HG03460 (cell line): ENCODE results near the gene EPN1.
"Not testable (repeated sequence)": the region's sequence is repeated elsewhere in the genome, so short reads cannot be mapped to it uniquely, and the experiment has no call there.

Source experiments
- ATAC-seq: cut with Tn5 transposase; IDR thresholded peaks from one replicate; pipeline ENCODE4 v1.9.1; 2021; ENCODE audit not compliant: unreplicated experiment

The EPN1 gene

DNA sequence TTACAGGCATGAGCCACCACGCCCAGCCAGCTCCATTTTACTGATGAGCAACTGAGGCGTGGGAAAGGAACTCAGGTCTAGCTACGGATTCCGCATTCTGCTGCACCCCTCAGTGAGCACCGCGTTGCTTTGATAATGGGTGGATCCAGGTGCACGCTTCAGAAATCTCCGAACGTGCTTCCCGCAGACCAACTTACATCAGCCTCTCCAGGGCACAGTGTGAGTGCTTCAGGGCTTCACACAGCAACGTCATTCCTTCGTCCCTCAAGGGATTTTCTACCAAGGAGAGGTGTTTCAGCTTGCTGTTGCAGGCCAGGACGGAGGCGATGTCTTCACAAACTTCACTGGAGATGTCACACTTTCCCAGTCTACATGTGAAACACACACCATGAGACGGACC, 41.5 kb downstream of the EPN1 start:
- ATAC-seq: no peak

- no peak for ATAC-seq
Measured at GRCh38 chr19:55717251-55717650, 42.2 kb downstream of the EPN1 start.

- ATAC-seq: not testable (repeated sequence)
Measured at GRCh38 chr19:55717879-55718711, 43.1 kb downstream of the EPN1 start.

GRCh38 chr19:55720214-55720746, 45.3 kb downstream of the EPN1 start:
- no peak for ATAC-seq

- no peak for ATAC-seq
Measured at GRCh38 chr19:55720801-55721200, 45.8 kb downstream of the EPN1 start.

DNA sequence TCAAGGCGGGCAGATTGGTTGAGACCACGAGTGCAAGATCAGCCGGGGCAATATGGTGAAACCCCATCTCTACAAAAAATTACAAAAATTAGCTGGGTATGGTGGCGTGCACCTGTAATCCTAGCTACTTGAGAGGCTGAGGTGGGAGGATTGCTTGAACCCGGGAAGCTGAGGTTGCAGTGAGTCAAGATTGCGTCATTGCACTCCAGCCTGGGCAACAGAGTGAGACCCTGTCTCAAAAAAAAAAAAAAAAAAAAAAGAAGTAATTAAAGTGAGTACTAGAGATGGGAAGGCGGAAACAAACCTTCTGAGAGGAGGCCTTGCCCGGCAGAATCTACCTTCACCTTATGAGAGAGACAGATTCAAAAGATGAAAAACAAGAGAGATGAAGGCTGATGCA, 48.5 kb downstream of the EPN1 start:
- no peak for ATAC-seq

DNA sequence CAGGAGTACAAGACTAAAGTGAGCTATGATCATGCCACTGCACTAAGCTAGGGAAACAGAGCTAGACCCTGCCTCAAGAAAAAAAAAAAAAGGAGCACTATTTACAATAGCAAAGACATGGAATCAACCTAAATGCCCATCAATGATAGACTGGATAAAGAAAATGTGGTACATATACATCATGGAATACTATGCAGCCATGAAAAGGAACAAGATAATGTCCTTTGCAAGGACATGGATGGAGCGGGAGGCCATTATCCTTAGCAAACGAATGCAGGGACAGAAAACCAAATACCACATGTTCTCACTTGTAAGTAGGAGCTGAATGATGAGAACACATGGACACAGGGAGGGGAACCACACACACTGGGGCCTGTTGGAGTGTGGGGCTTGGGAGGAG, 55.4 kb downstream of the EPN1 start:
- ATAC-seq: not testable (repeated sequence)

GRCh38 chr19:55738302-55738701, 63.3 kb downstream of the EPN1 start, which contains the start of gene NLRP9:
Gene NLRP9 (minus strand): TSS chr19:55738402. CDS start chr19:55738374, 28 bp downstream.
- no peak for ATAC-seq

DNA sequence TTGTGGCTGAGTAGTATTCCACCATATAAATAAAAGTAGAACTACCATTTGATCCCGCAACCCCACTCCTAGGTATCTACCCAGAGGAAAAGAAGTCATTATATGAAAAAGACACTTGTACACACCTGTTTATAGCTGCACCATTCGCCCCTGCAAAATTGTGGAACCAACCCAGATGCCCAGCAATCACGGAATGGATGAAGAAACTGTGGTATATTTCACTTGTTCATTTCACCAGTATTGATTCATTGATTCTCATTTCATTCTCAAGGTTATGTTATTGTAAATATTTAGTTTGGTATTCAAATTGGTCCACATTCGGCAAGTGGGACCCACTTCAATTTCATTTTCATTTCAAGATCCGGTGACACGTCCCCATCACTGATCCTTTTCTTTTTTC, 75.7 kb downstream of the EPN1 start:
- ATAC-seq: no peak

GRCh38 chr19:55753401-55753800, 78.4 kb downstream of the EPN1 start:
- no peak for ATAC-seq

GRCh38 chr19:55756808-55757207, 81.8 kb downstream of the EPN1 start:
- ATAC-seq: not testable (repeated sequence)

DNA sequence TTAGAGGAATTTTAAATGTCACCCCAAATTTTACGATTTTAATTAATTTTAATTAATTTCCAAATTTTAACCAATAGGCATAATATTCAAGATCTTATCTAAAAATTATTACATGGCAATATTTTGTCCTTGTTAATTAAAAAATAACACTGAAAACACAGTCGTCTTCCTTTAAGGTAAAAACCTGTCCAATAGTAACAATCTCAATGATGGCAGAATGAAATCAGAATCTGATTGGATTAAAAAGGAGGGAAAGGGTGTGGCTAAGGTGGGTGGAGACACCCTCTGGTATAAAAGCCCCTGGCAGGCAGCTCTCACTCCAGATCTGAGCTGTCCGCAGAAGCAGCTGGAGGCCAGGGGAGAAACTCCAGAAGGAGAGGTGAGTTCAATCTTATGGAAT, 83.8 kb downstream of the EPN1 start, which contains the start of gene RFPL4A:
TSS of gene RFPL4A (plus strand) at position 301 of the 400 bp plus-strand sequence. CDS start 2,704 bp downstream, outside the sequence.
- not testable (repeated sequence) for ATAC-seq
